Upper lobe of right lung (tissue), 1 donor: Measurements from ENCODE around the gene ANKLE2. TPM values are rescaled to one million over a fixed set of nuclear protein-coding genes. Genes with fewer than 3 reads are reported as not detected.

ENCODE experiments used
- ATAC-seq: fragments of 200-7000 bp; cut with Tn5 transposase; one replicate; pipeline ENCODE4 v1.9.1; 2020; ENCODE audit warnings: mild to moderate bottlenecking, moderate library complexity
- DNase-seq: peaks from one replicate; pipeline ENCODE4 v3.0.0-alpha.2; 2020
- H3K27ac ChIP-seq: fragments of 200-600 bp; one replicate; pipeline ENCODE4 v1.8.0; 2022
- H3K27me3 ChIP-seq: fragments of 200-600 bp; one replicate; pipeline ENCODE4 v1.8.0; 2022; ENCODE audit warnings: mild to moderate bottlenecking
- H3K36me3 ChIP-seq: fragments of 200-600 bp; one replicate; pipeline ENCODE4 v1.8.0; 2022
- H3K4me1 ChIP-seq: fragments of 200-600 bp; one replicate; pipeline ENCODE4 v1.8.0; 2022
- H3K4me3 ChIP-seq: fragments of 200-600 bp; one replicate; pipeline ENCODE4 v1.8.0; 2022; ENCODE audit warnings: mild to moderate bottlenecking
- H3K9me3 ChIP-seq: fragments of 200-600 bp; one replicate; pipeline ENCODE4 v1.8.0; 2022
- intact Hi-C: fragments of 100-400 bp; cut with DNase I; formaldehyde crosslinking; loops from one replicate; pipeline ENCODE4 v1.11.0; 2022
- total RNA-seq: library from RNA; stranded (reverse); fragmentation: NEBNext Ultra II Directional; extraction: Animal tissue kit (Norgen Biotek cat#: 25700); gene quantifications from one replicate; pipeline ENCODE4 v1.2.1, GENCODE V29; 2021
- TF ChIP-seq, protein P1 (sequence below): fragments of 200-600 bp; IDR thresholded peaks from one replicate; pipeline ENCODE4 v1.8.0; 2022; ENCODE audit warnings: antibody characterized with exemption
- donor health status: DM: no; HTN: yes; CAD: no; lungs with severe emphysema.

The ANKLE2 gene
- total RNA-seq, 1 donor from 2014 or later, result 60.2 TPM

GRCh38 chr12:132747395-132747794, 14.2 kb downstream of the ANKLE2 start:
- no peaks in the 10 kb centered on the region for H3K27me3 ChIP-seq
- H3K4me1 ChIP-seq, result no peaks in the 10 kb centered on the region
- intact Hi-C loops, result no loop called here
- no peaks in the 10 kb centered on the region for H3K9me3 ChIP-seq
- peaks cover 99% of the 10 kb centered on the region for H3K36me3 ChIP-seq
- DNase-seq (no peak), ATAC-seq (no peak)
- H3K4me3 ChIP-seq, result no peak overlapping the region
- H3K27ac ChIP-seq, result no peak overlapping the region
- TF ChIP-seq, protein P1, sequence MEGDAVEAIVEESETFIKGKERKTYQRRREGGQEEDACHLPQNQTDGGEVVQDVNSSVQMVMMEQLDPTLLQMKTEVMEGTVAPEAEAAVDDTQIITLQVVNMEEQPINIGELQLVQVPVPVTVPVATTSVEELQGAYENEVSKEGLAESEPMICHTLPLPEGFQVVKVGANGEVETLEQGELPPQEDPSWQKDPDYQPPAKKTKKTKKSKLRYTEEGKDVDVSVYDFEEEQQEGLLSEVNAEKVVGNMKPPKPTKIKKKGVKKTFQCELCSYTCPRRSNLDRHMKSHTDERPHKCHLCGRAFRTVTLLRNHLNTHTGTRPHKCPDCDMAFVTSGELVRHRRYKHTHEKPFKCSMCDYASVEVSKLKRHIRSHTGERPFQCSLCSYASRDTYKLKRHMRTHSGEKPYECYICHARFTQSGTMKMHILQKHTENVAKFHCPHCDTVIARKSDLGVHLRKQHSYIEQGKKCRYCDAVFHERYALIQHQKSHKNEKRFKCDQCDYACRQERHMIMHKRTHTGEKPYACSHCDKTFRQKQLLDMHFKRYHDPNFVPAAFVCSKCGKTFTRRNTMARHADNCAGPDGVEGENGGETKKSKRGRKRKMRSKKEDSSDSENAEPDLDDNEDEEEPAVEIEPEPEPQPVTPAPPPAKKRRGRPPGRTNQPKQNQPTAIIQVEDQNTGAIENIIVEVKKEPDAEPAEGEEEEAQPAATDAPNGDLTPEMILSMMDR, result no peak

- peaks cover 99% of the 10 kb centered on the region for H3K36me3 ChIP-seq
- DNase-seq (no peak), ATAC-seq (no peak)
- no peaks in the 10 kb centered on the region for H3K27me3 ChIP-seq
- no peaks in the 10 kb centered on the region for H3K9me3 ChIP-seq
- no peak overlapping the region for H3K27ac ChIP-seq
- H3K4me1 ChIP-seq, result no peaks in the 10 kb centered on the region
- intact Hi-C loops, result no loop called here
- no peak overlapping the region for H3K4me3 ChIP-seq
- TF ChIP-seq, protein P1, result no peak
Observed at GRCh38 chr12:132746613-132747012, 15.0 kb downstream of the ANKLE2 start.

- no peak for ATAC-seq
- no peak for DNase-seq
- TF ChIP-seq, protein P1, result no peak
- no peak overlapping the region for H3K4me3 ChIP-seq
- H3K27ac ChIP-seq, result no peak overlapping the region
- H3K27me3 ChIP-seq, result no peaks in the 10 kb centered on the region
- peaks cover 99% of the 10 kb centered on the region for H3K36me3 ChIP-seq
- no peaks in the 10 kb centered on the region for H3K4me1 ChIP-seq
- intact Hi-C loops, result no loop called here
- H3K9me3 ChIP-seq, result no peaks in the 10 kb centered on the region
Observed at GRCh38 chr12:132743831-132744230, 17.8 kb downstream of the ANKLE2 start.

- ATAC-seq, result no peak
- H3K36me3 ChIP-seq, result peaks cover 99% of the 10 kb centered on the region
Observed at GRCh38 chr12:132741620-132742019, 20.0 kb downstream of the ANKLE2 start.

DNA sequence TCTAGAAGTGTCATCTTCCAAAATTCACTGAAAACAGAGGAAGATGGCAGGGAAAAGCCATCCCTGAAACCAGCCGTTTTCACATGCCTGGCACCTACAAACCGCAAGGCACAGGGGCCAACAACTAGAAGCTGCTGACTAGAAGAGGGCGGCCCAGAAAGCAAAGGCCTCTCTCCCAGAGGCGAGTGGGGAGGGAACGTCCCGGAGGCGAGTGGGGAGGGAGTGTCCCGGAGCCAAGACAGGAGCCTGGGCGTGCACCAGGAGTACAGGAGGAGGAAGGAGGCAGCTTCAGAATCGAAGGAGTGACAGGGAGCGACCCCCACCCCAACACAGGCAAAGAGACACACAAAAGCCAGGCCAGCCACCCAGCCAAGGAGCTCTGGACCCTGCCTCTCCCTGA, 21.0 kb downstream of the ANKLE2 start:
- TF ChIP-seq, protein P1, result no peak
- Histone ChIP-seq H3K4me1 (no peaks in the 10 kb centered on the region), H3K9me3 (no peaks in the 10 kb centered on the region), H3K36me3 (peaks cover 99% of the 10 kb centered on the region), H3K27me3 (no peaks in the 10 kb centered on the region), H3K4me3 (no peak overlapping the region), H3K27ac (no peak overlapping the region)
- DNase-seq (no peak), ATAC-seq (no peak)
- intact Hi-C loops, result no loop called here

More at GRCh38 chr12:132741620-132742019, 20.0 kb downstream of the ANKLE2 start:
- Histone ChIP-seq H3K27ac (no peak overlapping the region), H3K27me3 (no peaks in the 10 kb centered on the region), H3K4me3 (no peak overlapping the region), H3K9me3 (no peaks in the 10 kb centered on the region), H3K4me1 (no peaks in the 10 kb centered on the region)
- intact Hi-C loops, result no loop called here
- DNase-seq, result no peak
- TF ChIP-seq, protein P1, result no peak

- intact Hi-C loops, result no loop called here
- Histone ChIP-seq H3K9me3 (no peaks in the 10 kb centered on the region), H3K27ac (no peak overlapping the region), H3K27me3 (no peaks in the 10 kb centered on the region), H3K4me1 (no peaks in the 10 kb centered on the region), H3K36me3 (peaks cover 99% of the 10 kb centered on the region), H3K4me3 (no peak overlapping the region)
- DNase-seq (no peak), ATAC-seq (no peak)
- TF ChIP-seq, protein P1, result no peak
Observed at GRCh38 chr12:132740313-132740646, 21.4 kb downstream of the ANKLE2 start.
